Esophagus muscularis mucosa (tissue), 4 donors: ENCODE measurements around the gene C4orf51.

ENCODE experiments used
- CTCF ChIP-seq, 3 experiments: fragments of 200-600 bp in 2 of 3; fragments of 450-650 bp in 1 of 3; sonication (generic) in 2 of 3; IDR thresholded peaks; one replicate each; pipeline ENCODE4 v1.5.1; 2017 to 2019; ENCODE audit warnings: antibody characterized with exemption in 3 of 3, mild to moderate bottlenecking in 2 of 3, moderate library complexity in 1 of 3
- EP300 ChIP-seq: sonication (generic); formaldehyde crosslinking; IDR thresholded peaks from one replicate; pipeline ENCODE4 v1.6.1; 2017; ENCODE audit warnings: antibody characterized with exemption
- POLR2A ChIP-seq: fragments of 450-650 bp; IDR thresholded peaks from one replicate; pipeline ENCODE4 v1.6.1; 2017; ENCODE audit warnings: antibody characterized with exemption, moderate library complexity, mild to moderate bottlenecking, low read depth
- POLR2AphosphoS5 ChIP-seq, 2 donors: sonication (generic); formaldehyde crosslinking; IDR thresholded peaks; one replicate each; pipeline ENCODE4 v1.6.1; 2017; ENCODE audit warnings: antibody characterized with exemption in 2 of 2

- TF ChIP-seq POLR2AphosphoS5 (IDR thresholded peaks at IDR 0.05) = no peak
- no peak for TF ChIP-seq CTCF (IDR thresholded peaks at IDR 0.05)
- no peak for TF ChIP-seq EP300
- TF ChIP-seq POLR2A = no peak
Observed at GRCh38 chr4:145776208-145776607, 96.3 kb downstream of the C4orf51 start.
